ENCODE results near the gene CIAO1.

CIAO1 gene

GRCh38 chr2:96243843-96244242 is 22.2 kb upstream of the CIAO1 start:
- no peak for TF ChIP-seq ZFX (IDR thresholded peaks at IDR 0.05; ENCODE audit: borderline replicate concordance)
- no peak for TF ChIP-seq CTCF (IDR thresholded peaks at IDR 0.05)

GRCh38 chr2:96245609-96246390 is 20.2 kb upstream of the CIAO1 start:
- no peak for TF ChIP-seq CTCF (IDR thresholded peaks at IDR 0.05)
- no peak for TF ChIP-seq ZFX (IDR thresholded peaks at IDR 0.05; ENCODE audit: borderline replicate concordance)
- H3K27ac ChIP-seq, result no peak overlapping the region

More at GRCh38 chr2:96243843-96244242, 22.2 kb upstream of the CIAO1 start:
- H3K27ac ChIP-seq, result no peak overlapping the region

- H3K27ac ChIP-seq, result no peak overlapping the region
- TF ChIP-seq CTCF (IDR thresholded peaks at IDR 0.05) (no peak), ZFX (IDR thresholded peaks at IDR 0.05; ENCODE audit: borderline replicate concordance) (no peak)
Observed at GRCh38 chr2:96247009-96247408, 19.0 kb upstream of the CIAO1 start.

GRCh38 chr2:96247896-96248295 is 18.1 kb upstream of the CIAO1 start:
- TF ChIP-seq ZFX (IDR thresholded peaks at IDR 0.05; ENCODE audit: borderline replicate concordance) (no peak), CTCF (IDR thresholded peaks at IDR 0.05) (no peak)
- H3K27ac ChIP-seq, result no peak overlapping the region

GRCh38 chr2:96248624-96249023 is 17.4 kb upstream of the CIAO1 start:
- no peak for TF ChIP-seq CTCF (IDR thresholded peaks at IDR 0.05)
- no peak for TF ChIP-seq ZFX (IDR thresholded peaks at IDR 0.05; ENCODE audit: borderline replicate concordance)

DNA sequence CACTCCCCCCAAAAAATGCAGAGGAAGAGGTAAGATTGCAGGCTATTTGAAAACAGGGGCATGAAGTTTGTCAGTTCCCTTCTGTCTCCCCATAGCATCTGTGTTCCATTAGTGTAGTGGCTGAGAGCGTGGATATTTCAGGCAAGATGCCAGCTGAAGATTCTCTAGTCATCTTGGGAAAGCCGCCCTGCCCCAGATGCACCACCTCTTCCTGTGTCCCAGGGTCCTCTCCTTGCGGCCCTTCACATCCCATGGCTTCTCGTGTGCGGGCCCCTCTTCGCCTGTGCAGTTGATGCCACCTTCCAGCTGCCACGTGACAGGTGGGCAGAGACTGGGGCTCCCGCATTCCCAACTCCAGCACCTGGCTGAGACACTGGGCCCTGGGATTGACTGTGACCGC is 16.4 kb upstream of the CIAO1 start:
- no peak overlapping the region for H3K27ac ChIP-seq
- TF ChIP-seq ZFX (IDR thresholded peaks at IDR 0.05; ENCODE audit: borderline replicate concordance) (no peak), CTCF (IDR thresholded peaks at IDR 0.05) (no peak)

More at GRCh38 chr2:96248624-96249023, 17.4 kb upstream of the CIAO1 start:
- H3K27ac ChIP-seq, result no peak overlapping the region

GRCh38 chr2:96250188-96250587 is 15.8 kb upstream of the CIAO1 start:
- no peak overlapping the region for H3K27ac ChIP-seq
- TF ChIP-seq CTCF (IDR thresholded peaks at IDR 0.05) (no peak), ZFX (IDR thresholded peaks at IDR 0.05; ENCODE audit: borderline replicate concordance) (no peak)
